Panc1 (cell line): ENCODE data around the gene PTH2. TPM values are rescaled to one million over a fixed set of nuclear protein-coding genes. Genes with fewer than 3 reads are reported as not detected.

Experiments
- ATAC-seq: fragments of 200-7000 bp; cut with Tn5 transposase; 2 replicates; pipeline ENCODE4 v1.9.1; 2020; ENCODE audit warnings: mild to moderate bottlenecking, moderate library complexity
- BruUV-seq: library from RNA; stranded (reverse); fragments of 400-500 nt; replicated peaks from 2 replicates; lab custom pipeline; 2021; lab: Mats Ljungman, UMichigan
- CTCF ChIA-PET: fragments of 300-600 bp; sonication (Branson Sonifier 250); formaldehyde crosslinking; loops from one replicate; lab custom pipeline; 2022; ENCODE audit warnings: antibody characterized with exemption; lab: Charles Lee
- POLR2A ChIA-PET: fragments of 300-600 bp; sonication (Branson Sonifier 250); formaldehyde crosslinking; loops from one replicate; lab custom pipeline; 2022; ENCODE audit warnings: antibody characterized with exemption; lab: Charles Lee
- DNase-seq: peaks from one replicate; pipeline ENCODE4 v3.0.0-alpha.2; 2010; ENCODE audit warnings: low read depth, low spot score
- H3K27ac ChIP-seq: 2 replicates; pipeline ENCODE4 v1.5.1; 2011; ENCODE audit warnings: mild to moderate bottlenecking, low read length, inconsistent platforms
- H3K27me3 ChIP-seq: fragments of 200-500 bp; sonication (Bioruptor generic); 2 replicates; pipeline ENCODE4 v1.6.0; 2014; ENCODE audit warnings: low read length, inconsistent platforms; ENCODE audit not compliant: control insufficient read depth, insufficient read depth
- H3K36me3 ChIP-seq: fragments of 200-500 bp; sonication (Bioruptor generic); 2 replicates; pipeline ENCODE4 v1.5.1; 2014; ENCODE audit warnings: inconsistent platforms, mild to moderate bottlenecking, low read length, moderate library complexity; ENCODE audit not compliant: control insufficient read depth, insufficient read depth
- H3K4me1 ChIP-seq: 2 replicates; pipeline ENCODE4 v1.5.1; 2011; ENCODE audit warnings: inconsistent platforms, mild to moderate bottlenecking, low read length, moderate library complexity; ENCODE audit not compliant: control insufficient read depth, insufficient read depth
- H3K4me3 ChIP-seq, 2 experiments: 2 replicates each; pipeline ENCODE4 v1.5.1; 2011 to 2012; ENCODE audit warnings: low read depth in 2 of 2, low read length in 2 of 2, mild to moderate bottlenecking in 2 of 2, inconsistent platforms in 1 of 2, moderate library complexity in 1 of 2
- H3K9me3 ChIP-seq: fragments of 200-500 bp; sonication (Bioruptor generic); 2 replicates; pipeline ENCODE4 v1.5.1; 2014; ENCODE audit warnings: low read depth, mild to moderate bottlenecking, inconsistent platforms, low read length, moderate library complexity; ENCODE audit not compliant: control insufficient read depth, insufficient read depth
- CTCF ChIP-seq: fragments of 450-650 bp; IDR thresholded peaks from 2 replicates; pipeline ENCODE4 v1.5.1; 2017; ENCODE audit warnings: mild to moderate bottlenecking
- POLR2AphosphoS5 ChIP-seq: IDR thresholded peaks from 2 replicates; pipeline ENCODE4 v1.6.1; 2012; ENCODE audit warnings: mild to moderate bottlenecking, low read depth, low read length, moderate library complexity
- REST ChIP-seq, 2 experiments: IDR thresholded peaks; 2 replicates each; pipeline ENCODE4 v1.6.1; 2011 to 2012; ENCODE audit warnings: low read depth in 2 of 2, control low read depth in 1 of 2, low read length in 1 of 2, mild to moderate bottlenecking in 1 of 2, moderate library complexity in 1 of 2; ENCODE audit not compliant: insufficient read depth in 1 of 2
- SIN3A ChIP-seq: IDR thresholded peaks from 2 replicates; pipeline ENCODE4 v1.6.1; 2012; ENCODE audit warnings: low read depth, mild to moderate bottlenecking, low read length, moderate library complexity, borderline replicate concordance; ENCODE audit not compliant: insufficient read depth
- TCF7L2 ChIP-seq: IDR thresholded peaks from 2 replicates; pipeline ENCODE4 v1.6.1; 2011; ENCODE audit warnings: mild to moderate bottlenecking, low read depth, low read length, inconsistent platforms
- in situ Hi-C: cut with HindIII; loops from 2 replicates; pipeline ENCODE4 v1.10.0; 2016; ENCODE audit warnings: low sequenced_read_pairs, low pct_unique_long_range_greater_than_20kb
- intact Hi-C: fragments of 100-400 bp; cut with micrococcal nuclease; formaldehyde crosslinking; loops from one replicate; pipeline ENCODE4 v1.10.0; 2022; ENCODE audit not compliant: unreplicated experiment
- total RNA-seq: library from RNA; stranded (reverse); gene quantifications from one replicate; pipeline ENCODE4 v1.2.1, GENCODE V29; 2021; ENCODE audit not compliant: unreplicated experiment

The PTH2 gene
- total RNA-seq, 1 experiment from 2014 or later = not detected

GRCh38 chr19:49395581-49396407 lies 27.4 kb downstream of the PTH2 start:
- no TSS peak for BruUV-seq
- CTCF ChIA-PET = interaction anchor here (0.7 kb wide), 1 partner anchor 38 kb away, joined by 8 read pairs; no protein-coding TSS in a partner anchor
- POLR2A ChIA-PET = no interaction called here

GRCh38 chr19:49393881-49394280 lies 29.4 kb downstream of the PTH2 start:
- ChIA-PET CTCF (no interaction called here), POLR2A (no interaction called here)
- Histone ChIP-seq H3K27ac (no peak overlapping the region), H3K4me1 (no peaks in the 10 kb centered on the region), H3K9me3 (no peaks in the 10 kb centered on the region), H3K36me3 (no peaks in the 10 kb centered on the region), H3K4me3 (no peak overlapping the region), H3K27me3 (no peaks in the 10 kb centered on the region)
- ATAC-seq = no peak
- no peak for TF ChIP-seq REST (IDR thresholded peaks at IDR 0.05; ENCODE audit: insufficient read depth in 1 of 2, low read depth in 2 of 2, low read length in 1 of 2)
- no peak for TF ChIP-seq POLR2AphosphoS5
- no peak for TF ChIP-seq SIN3A
- TF ChIP-seq TCF7L2 = no peak
- no peak for TF ChIP-seq CTCF
- no TSS peak for BruUV-seq
- intact Hi-C loops = loop anchor here (5.0 kb wide), 1 partner anchor 48 kb away; the partner anchor contains the start of gene SLC17A7
- no peak for DNase-seq
- in situ Hi-C loops = no loop called here

More at GRCh38 chr19:49395581-49396407, 27.4 kb downstream of the PTH2 start:
- in situ Hi-C loops (no loop called here), intact Hi-C loops (no loop called here)
- no peaks in the 10 kb centered on the region for H3K9me3 ChIP-seq
- H3K27me3 ChIP-seq = no peaks in the 10 kb centered on the region
- no peak for DNase-seq
- no peaks in the 10 kb centered on the region for H3K4me1 ChIP-seq
- H3K27ac ChIP-seq = no peak overlapping the region
- ATAC-seq = no peak
- TF ChIP-seq SIN3A = no peak
- TF ChIP-seq REST (IDR thresholded peaks at IDR 0.05; ENCODE audit: insufficient read depth in 1 of 2, low read depth in 2 of 2, low read length in 1 of 2) = no peak
- no peak for TF ChIP-seq CTCF
- no peak for TF ChIP-seq POLR2AphosphoS5
- no peak for TF ChIP-seq TCF7L2
- no peaks in the 10 kb centered on the region for H3K36me3 ChIP-seq
- H3K4me3 ChIP-seq = no peak overlapping the region
